Retina (tissue), 1 donor: Measurements from ENCODE around the gene TRH.
"Not testable (repeated sequence)": the region's sequence is repeated elsewhere in the genome, so short reads cannot be mapped to it uniquely, and the experiment has no call there.

ENCODE experiments used
- DNase-seq: peaks from one replicate; pipeline ENCODE4 v3.0.0-alpha.2; 2016

TRH gene

GRCh38 chr3:129966876-129967275 is 7.6 kb upstream of the TRH start:
- DNase-seq = peak; percentile 90

GRCh38 chr3:129967761-129968160 is 6.8 kb upstream of the TRH start:
- DNase-seq = no peak

- no peak for DNase-seq
Measured at GRCh38 chr3:129971351-129972052, 3.0 kb upstream of the TRH start.

GRCh38 chr3:129972301-129972700 is 2.2 kb upstream of the TRH start:
- DNase-seq = no peak

DNA sequence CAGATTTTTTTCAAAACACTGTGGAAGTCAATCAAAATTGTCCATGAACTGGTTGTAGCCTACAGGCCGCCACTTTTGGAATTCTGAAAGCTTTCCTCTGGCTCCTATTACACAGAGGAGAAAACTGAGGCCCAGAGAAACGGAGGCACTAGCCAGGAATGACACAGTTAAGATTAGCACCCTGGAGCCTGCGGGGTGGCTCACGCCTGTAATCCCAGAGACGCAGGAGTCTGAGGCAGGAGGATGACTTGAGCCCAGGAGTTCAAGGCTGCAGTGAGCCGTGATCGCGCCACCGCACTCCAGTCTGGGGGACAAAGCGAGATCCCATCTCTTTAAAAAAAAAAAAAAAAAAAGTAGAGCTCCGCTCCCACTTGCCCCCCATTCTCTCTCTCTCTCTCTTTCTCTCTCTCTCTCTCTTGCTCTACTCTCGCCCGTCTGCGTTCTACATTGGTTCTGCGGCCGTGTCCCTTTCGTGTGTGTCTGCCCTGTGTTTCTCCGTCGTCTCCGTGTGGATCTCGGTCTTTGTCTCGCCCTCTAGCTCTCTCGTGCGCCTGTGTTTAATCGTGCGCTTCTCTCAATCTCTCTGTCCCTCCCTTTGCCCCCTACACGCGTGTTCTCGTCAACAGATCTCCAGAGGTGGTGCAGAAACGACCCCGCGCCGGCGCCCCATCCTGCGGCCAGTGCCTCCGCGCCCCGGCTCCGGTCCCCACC is 512 bp upstream of the TRH start:
- DNase-seq = no peak

- peak; percentile 81 for DNase-seq
Measured at GRCh38 chr3:129974833-129975704, 549 bp downstream of the TRH start.

DNA sequence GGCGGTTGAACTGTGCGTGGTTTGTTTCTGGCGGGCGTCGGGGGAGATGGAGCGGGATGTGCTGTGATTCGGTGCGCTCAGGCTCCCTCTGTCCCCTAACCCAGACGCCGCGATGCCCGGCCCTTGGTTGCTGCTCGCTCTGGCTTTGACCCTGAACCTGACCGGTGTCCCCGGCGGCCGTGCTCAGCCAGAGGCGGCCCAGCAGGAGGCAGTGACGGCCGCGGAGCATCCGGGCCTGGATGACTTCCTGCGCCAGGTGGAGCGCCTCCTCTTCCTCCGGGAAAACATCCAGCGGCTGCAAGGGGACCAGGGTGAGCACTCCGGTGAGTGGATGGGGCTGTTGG is 1.2 kb downstream of the TRH start:
- DNase-seq = no peak

DNA sequence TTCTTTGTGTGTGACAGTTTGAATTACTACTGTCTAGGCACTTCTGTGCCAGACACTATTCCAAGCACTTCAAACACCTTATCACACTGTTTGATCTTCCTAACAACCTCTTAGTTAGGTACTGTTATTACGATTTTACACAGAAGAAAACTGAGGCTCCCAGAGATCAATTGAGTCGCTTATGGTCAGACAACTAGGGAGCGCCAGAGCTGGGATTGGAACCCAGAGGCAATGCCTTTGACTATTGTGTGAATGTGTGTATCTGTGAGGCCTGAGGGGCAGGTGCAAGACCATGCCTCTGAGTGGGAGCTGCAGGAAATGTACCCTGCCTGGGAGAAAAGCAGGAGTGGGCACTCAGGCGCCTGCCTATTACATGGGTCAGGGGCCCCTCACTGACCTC is 1.8 kb downstream of the TRH start:
- DNase-seq = peak; percentile 61

DNA sequence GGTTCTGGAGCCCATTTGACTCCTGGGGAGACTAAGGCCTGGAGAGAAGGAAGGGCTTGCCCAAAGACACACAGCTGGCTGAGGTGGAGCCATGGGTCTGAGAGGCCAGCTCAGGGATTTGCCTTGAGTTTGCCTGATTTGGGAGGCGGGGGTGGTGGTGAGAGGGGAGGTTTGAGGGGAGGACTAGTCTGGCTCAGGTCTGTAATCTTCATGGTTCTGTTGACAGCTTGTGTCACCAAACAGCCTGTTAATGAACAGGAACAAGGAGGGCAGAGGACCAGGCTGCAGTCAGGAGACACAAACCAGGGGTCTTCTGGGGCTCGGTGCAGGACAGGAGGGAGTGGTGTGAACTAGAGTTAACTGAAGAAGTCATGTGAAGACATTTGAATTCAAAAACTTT is 3.6 kb downstream of the TRH start:
- DNase-seq = no peak

GRCh38 chr3:129979905-129980304 is 5.4 kb downstream of the TRH start:
- DNase-seq = no peak

DNA sequence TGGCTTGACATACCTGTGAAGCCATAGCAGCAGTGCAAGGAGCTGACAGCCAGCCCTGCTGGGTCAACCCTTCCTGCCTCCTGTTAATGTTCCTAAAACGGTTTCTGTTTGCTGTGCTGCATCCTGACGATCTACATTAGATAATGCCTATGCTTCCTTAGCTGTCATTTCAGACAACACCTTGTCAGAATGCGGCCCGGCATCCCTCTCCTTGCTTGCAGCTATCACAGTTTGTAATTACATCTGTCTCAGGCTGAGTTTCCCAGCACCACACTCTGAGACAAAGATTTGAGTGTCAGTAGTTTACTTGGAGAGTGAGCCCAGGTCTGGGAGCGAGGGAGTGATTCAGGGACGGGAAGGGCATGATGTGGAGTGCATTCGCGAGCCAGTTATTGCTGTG is 9.0 kb downstream of the TRH start:
- DNase-seq = no peak

GRCh38 chr3:129984125-129984524 is 9.6 kb downstream of the TRH start:
- DNase-seq = no peak

DNA sequence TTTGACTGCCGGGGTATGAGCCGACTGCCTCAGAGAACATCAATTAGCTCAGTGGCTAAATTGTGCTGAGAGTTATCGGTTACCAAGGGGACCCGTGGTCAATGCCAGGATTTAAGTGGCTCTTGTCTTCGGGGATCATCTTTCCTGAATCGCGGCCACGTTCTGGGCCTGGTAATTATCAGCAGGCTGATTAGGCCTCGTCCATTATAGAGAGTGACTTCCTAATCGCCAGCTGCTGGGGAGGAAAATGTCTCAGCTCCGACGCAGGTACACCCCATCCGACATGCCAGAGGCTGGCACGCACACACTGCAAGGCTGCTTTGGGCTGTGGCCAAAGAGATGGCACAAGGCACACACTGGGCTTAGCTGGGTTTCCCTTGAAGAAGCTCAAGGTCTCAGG is 10.6 kb downstream of the TRH start:
- DNase-seq = no peak

GRCh38 chr3:129988429-129988828 is 13.9 kb downstream of the TRH start:
- no peak for DNase-seq

- DNase-seq = no peak
Measured at GRCh38 chr3:129989414-129989813, 14.9 kb downstream of the TRH start.

GRCh38 chr3:129992781-129993180 is 18.3 kb downstream of the TRH start:
- DNase-seq = peak; percentile 84

DNA sequence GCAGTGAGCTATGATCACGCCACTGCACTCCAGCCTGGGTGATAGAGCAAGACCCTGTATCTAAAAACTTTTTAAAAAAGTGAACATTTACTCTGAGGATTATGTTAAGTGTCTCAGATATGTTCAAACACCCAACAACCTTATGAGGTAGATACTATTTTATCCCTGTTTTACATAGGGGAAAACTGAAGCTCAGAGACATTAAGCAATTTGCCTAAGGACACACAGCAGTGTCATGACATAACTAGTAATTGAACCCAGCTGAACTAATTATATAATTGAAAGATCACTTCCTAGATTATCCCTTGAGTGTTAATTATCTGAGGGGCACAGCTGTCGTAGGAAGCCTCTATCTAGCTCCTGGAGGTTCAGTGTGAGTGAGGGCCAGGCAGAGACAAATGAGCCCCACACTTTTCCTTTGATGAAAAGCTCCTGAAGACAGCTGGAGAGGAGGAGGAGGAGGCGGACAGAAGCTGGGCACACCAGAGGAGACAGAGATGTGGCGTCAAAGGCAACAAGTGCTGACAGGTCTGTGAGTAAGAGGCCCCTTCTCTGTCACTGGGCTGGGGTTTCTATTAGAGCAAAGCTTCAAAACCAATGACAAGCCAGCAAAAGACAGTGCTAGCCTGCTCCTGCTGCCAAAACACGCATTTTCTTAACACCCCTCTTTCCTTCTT is 20.5 kb downstream of the TRH start:
- no peak for DNase-seq

DNA sequence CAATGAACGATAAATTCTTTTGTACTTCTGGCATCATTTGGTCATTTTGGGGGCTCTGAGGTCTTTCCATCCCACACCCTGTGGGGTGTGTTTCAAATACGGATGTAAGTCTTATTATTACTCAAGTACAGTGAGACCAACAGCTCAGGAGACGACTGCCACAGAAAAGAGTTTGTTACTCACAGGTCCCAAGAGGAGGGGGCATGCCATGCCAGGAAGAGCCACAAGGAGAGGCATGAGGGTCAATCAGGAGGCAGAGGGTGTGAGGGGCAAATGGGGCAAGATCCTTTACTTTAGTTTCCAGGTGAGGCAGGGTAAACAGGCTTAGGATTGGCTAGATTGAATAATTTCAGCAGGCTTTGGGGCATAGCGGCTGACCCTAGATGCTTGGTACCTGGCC is 21.6 kb downstream of the TRH start:
- DNase-seq = no peak

DNA sequence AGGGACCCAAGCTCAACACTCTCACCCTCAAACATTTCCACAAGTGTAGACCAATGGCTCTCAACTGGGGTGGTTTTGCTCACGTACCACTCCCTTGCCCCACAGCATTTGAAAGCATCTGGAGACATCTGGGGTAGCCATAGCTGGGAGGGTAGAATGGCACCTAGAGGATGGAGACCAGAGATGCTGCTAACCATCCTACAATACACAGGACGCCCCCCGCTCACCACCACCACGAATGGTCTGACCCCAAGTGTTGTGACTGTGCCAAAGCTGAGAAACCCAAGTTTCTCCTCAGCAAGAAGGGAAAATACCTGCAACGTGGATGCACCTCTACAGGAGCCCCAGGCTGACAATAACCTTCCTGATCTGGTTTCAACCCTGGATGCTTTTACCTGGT is 24.7 kb downstream of the TRH start:
- DNase-seq = not testable (repeated sequence)

- peak; percentile 78 for DNase-seq
Measured at GRCh38 chr3:130002666-130003598, 28.4 kb downstream of the TRH start.

GRCh38 chr3:130010556-130010955 is 36.0 kb downstream of the TRH start:
- DNase-seq = no peak

- DNase-seq = not testable (repeated sequence)
Measured at GRCh38 chr3:130012108-130012507, 37.6 kb downstream of the TRH start.
